ENCODE data around the gene PTBP1. TPM values are rescaled to one million over a fixed set of nuclear protein-coding genes. Genes with fewer than 3 reads are reported as not detected.

Gene PTBP1
- total and polyA plus RNA-seq, 2 of the 13 experiments (the other 11 are each of a cell fraction or from before 2014, with no cell fraction given), result 195 to 288 TPM

- TF ChIP-seq NR2F1 (CRISPR knock-in tag; IDR thresholded peaks at IDR 0.05), result no peak
- TF ChIP-seq ZIK1 (CRISPR knock-in tag; IDR thresholded peaks at IDR 0.05; ENCODE audit: borderline replicate concordance, low read depth), result no peak; the same call in 1 of the 2 replicates
- no peak for TF ChIP-seq ZNF775 (CRISPR knock-in tag; IDR thresholded peaks at IDR 0.05; ENCODE audit: borderline replicate concordance)
- TF ChIP-seq, protein P1, sequence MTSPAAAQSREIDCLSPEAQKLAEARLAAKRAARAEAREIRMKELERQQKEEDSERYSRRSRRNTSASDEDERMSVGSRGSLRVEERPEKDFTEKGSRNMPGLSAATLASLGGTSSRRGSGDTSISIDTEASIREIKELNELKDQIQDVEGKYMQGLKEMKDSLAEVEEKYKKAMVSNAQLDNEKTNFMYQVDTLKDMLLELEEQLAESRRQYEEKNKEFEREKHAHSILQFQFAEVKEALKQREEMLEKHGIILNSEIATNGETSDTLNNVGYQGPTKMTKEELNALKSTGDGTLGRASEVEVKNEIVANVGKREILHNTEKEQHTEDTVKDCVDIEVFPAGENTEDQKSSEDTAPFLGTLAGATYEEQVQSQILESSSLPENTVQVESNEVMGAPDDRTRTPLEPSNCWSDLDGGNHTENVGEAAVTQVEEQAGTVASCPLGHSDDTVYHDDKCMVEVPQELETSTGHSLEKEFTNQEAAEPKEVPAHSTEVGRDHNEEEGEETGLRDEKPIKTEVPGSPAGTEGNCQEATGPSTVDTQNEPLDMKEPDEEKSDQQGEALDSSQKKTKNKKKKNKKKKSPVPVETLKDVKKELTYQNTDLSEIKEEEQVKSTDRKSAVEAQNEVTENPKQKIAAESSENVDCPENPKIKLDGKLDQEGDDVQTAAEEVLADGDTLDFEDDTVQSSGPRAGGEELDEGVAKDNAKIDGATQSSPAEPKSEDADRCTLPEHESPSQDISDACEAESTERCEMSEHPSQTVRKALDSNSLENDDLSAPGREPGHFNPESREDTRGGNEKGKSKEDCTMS (CRISPR knock-in tag; conservative IDR thresholded peaks at IDR 0.05), result no peak
- no peak for TF ChIP-seq REL (CRISPR knock-in tag; conservative IDR thresholded peaks at IDR 0.05)
- no peak for TF ChIP-seq ZNF672 (CRISPR knock-in tag; IDR thresholded peaks at IDR 0.05)
- TF ChIP-seq ZNF362 (CRISPR knock-in tag; IDR thresholded peaks at IDR 0.05; ENCODE audit: borderline replicate concordance), result no peak; the same call in 1 of the 2 replicates
- peak; percentile 66 for TF ChIP-seq SPEN (CRISPR knock-in tag; IDR thresholded peaks at IDR 0.05; ENCODE audit: low read depth)
- TF ChIP-seq ISL2 (CRISPR knock-in tag; IDR thresholded peaks at IDR 0.05), result peak; percentile 58; the same call in 1 of the 2 replicates
- TF ChIP-seq ZNF44 (CRISPR knock-in tag; IDR thresholded peaks at IDR 0.05), result no peak
- 0 out of 2 replicates have a peak, but pooled peaks have one; percentile 19 for TF ChIP-seq ZNF503 (CRISPR knock-in tag; IDR thresholded peaks at IDR 0.05)
- no peak for TF ChIP-seq ZNF644 (CRISPR knock-in tag; IDR thresholded peaks at IDR 0.05; ENCODE audit: low read depth)
- peak; percentile 12 for TF ChIP-seq JUND (CRISPR knock-in tag; IDR thresholded peaks at IDR 0.05)
- peak; percentile 97 for TF ChIP-seq ZMYM3 (CRISPR knock-in tag; IDR thresholded peaks at IDR 0.05)
- no peak for TF ChIP-seq ZNF33B (CRISPR knock-in tag; IDR thresholded peaks at IDR 0.05)
- peak; percentile 84 for TF ChIP-seq ZNF501 (CRISPR knock-in tag; IDR thresholded peaks at IDR 0.05)
- TF ChIP-seq ZNF292 (CRISPR knock-in tag; IDR thresholded peaks at IDR 0.05; ENCODE audit: borderline replicate concordance, low read depth), result peak; percentile 84
- TF ChIP-seq GATA4 (IDR thresholded peaks at IDR 0.05; ENCODE audit: borderline replicate concordance, low read depth), result no peak
- TF ChIP-seq SSRP1 (CRISPR knock-in tag; IDR thresholded peaks at IDR 0.05), result no peak
- TF ChIP-seq, protein P2, sequence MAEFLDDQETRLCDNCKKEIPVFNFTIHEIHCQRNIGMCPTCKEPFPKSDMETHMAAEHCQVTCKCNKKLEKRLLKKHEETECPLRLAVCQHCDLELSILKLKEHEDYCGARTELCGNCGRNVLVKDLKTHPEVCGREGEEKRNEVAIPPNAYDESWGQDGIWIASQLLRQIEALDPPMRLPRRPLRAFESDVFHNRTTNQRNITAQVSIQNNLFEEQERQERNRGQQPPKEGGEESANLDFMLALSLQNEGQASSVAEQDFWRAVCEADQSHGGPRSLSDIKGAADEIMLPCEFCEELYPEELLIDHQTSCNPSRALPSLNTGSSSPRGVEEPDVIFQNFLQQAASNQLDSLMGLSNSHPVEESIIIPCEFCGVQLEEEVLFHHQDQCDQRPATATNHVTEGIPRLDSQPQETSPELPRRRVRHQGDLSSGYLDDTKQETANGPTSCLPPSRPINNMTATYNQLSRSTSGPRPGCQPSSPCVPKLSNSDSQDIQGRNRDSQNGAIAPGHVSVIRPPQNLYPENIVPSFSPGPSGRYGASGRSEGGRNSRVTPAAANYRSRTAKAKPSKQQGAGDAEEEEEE (CRISPR knock-in tag; IDR thresholded peaks at IDR 0.05; ENCODE audit: borderline replicate concordance), result no peak
- no peak for TF ChIP-seq MAFF (IDR thresholded peaks at IDR 0.05; ENCODE audit: low read depth, low read length)
- peak; percentile 79 for TF ChIP-seq SOX5 (CRISPR knock-in tag; IDR thresholded peaks at IDR 0.05; ENCODE audit: borderline replicate concordance)
- TF ChIP-seq RXRA (CRISPR knock-in tag; IDR thresholded peaks at IDR 0.05), result no peak
- TF ChIP-seq TMF1 (CRISPR knock-in tag; IDR thresholded peaks at IDR 0.05; ENCODE audit: low read depth), result 0 out of 2 replicates have a peak, but pooled peaks have one; percentile 38
Observed at GRCh38 chr19:778910-779653, 18.2 kb upstream of the PTBP1 start (continued).
